ENCODE data around the gene SRGAP1.
"Not testable (repeated sequence)": the region's sequence is repeated elsewhere in the genome, so short reads cannot be mapped to it uniquely, and the experiment has no call there.

SRGAP1 gene

GRCh38 chr12:64093689-64094088, 249.2 kb downstream of the SRGAP1 start:
- no peak for DNase-seq

GRCh38 chr12:64097366-64098105, 253.0 kb downstream of the SRGAP1 start:
- no peak for DNase-seq

GRCh38 chr12:64098709-64099354, 254.3 kb downstream of the SRGAP1 start:
- DNase-seq = no peak

GRCh38 chr12:64099397-64099796, 254.9 kb downstream of the SRGAP1 start:
- no peak for DNase-seq

GRCh38 chr12:64102339-64102738, 257.8 kb downstream of the SRGAP1 start:
- no peak for DNase-seq

GRCh38 chr12:64103825-64104740, 259.6 kb downstream of the SRGAP1 start:
- no peak for DNase-seq

- no peak for DNase-seq
Observed at GRCh38 chr12:64105026-64105425, 260.5 kb downstream of the SRGAP1 start.

GRCh38 chr12:64107776-64108175, 263.3 kb downstream of the SRGAP1 start:
- no peak for DNase-seq

GRCh38 chr12:64109706-64110105, 265.2 kb downstream of the SRGAP1 start:
- no peak for DNase-seq

- no peak for DNase-seq
Observed at GRCh38 chr12:64110864-64111263, 266.4 kb downstream of the SRGAP1 start.

- DNase-seq = no peak
Observed at GRCh38 chr12:64116969-64117368, 272.5 kb downstream of the SRGAP1 start.

GRCh38 chr12:64120568-64120967, 276.1 kb downstream of the SRGAP1 start:
- DNase-seq = no peak

- not testable (repeated sequence) for DNase-seq
Observed at GRCh38 chr12:64121086-64121485, 276.6 kb downstream of the SRGAP1 start.

GRCh38 chr12:64122154-64122553, 277.7 kb downstream of the SRGAP1 start:
- DNase-seq = no peak

GRCh38 chr12:64122995-64123394, 278.5 kb downstream of the SRGAP1 start:
- no peak for DNase-seq

GRCh38 chr12:64123448-64123847, 278.9 kb downstream of the SRGAP1 start:
- no peak for DNase-seq

GRCh38 chr12:64124511-64125197, 280.2 kb downstream of the SRGAP1 start:
- no peak for DNase-seq

GRCh38 chr12:64125913-64126312, 281.4 kb downstream of the SRGAP1 start:
- DNase-seq = no peak

- no peak for DNase-seq
Observed at GRCh38 chr12:64127811-64128210, 283.3 kb downstream of the SRGAP1 start.

GRCh38 chr12:64128366-64128765, 283.9 kb downstream of the SRGAP1 start:
- no peak for DNase-seq

- not testable (repeated sequence) for DNase-seq
Observed at GRCh38 chr12:64130476-64130875, 286.0 kb downstream of the SRGAP1 start.

GRCh38 chr12:64131456-64131855, 287.0 kb downstream of the SRGAP1 start:
- DNase-seq = peak; percentile 37

GRCh38 chr12:64132672-64133071, 288.2 kb downstream of the SRGAP1 start:
- not testable (repeated sequence) for DNase-seq

Data from MV-4-11 (cell line).